Heart right ventricle (tissue), 16 donors: ENCODE data around the gene C10orf67. TPM values are rescaled to one million over a fixed set of nuclear protein-coding genes. Genes with fewer than 3 reads are reported as not detected.

Experiments
- ATAC-seq, 8 donors: fragments of 200-7000 bp; cut with Tn5 transposase; one replicate each; pipeline ENCODE4 v1.9.1; 2020; ENCODE audit warnings: mild to moderate bottlenecking in 8 of 8, moderate library complexity in 8 of 8, moderate number of reproducible peaks in 1 of 8
- DNase-seq, 2 donors: peaks; one replicate each; pipeline ENCODE4 v3.0.0-alpha.2; 2020
- H3K27ac ChIP-seq, 10 donors: fragments of 200-600 bp; sonication (generic) in 2 of 10; one replicate each; pipeline versions ENCODE4 v1.5.0 to v1.8.0; 2020 to 2022; ENCODE audit warnings: mild to moderate bottlenecking in 3 of 10
- H3K27me3 ChIP-seq, 7 donors: fragments of 200-600 bp; one replicate each; pipeline ENCODE4 v1.8.0; 2021 to 2022; ENCODE audit warnings: mild to moderate bottlenecking in 2 of 7
- H3K36me3 ChIP-seq, 9 donors: fragments of 200-600 bp; sonication (generic) in 1 of 9; one replicate each; pipeline versions ENCODE4 v1.5.0 to v1.8.0; 2020 to 2022; ENCODE audit warnings: mild to moderate bottlenecking in 2 of 9
- H3K4me1 ChIP-seq, 9 donors: fragments of 200-600 bp; sonication (generic) in 1 of 9; one replicate each; pipeline versions ENCODE4 v1.5.0 to v1.8.0; 2020 to 2022; ENCODE audit warnings: mild to moderate bottlenecking in 4 of 9
- H3K4me3 ChIP-seq, 10 donors: fragments of 200-600 bp; sonication (generic) in 2 of 10; one replicate each; pipeline versions ENCODE4 v1.5.0 to v1.8.0; 2020 to 2022; ENCODE audit warnings: mild to moderate bottlenecking in 7 of 10, moderate library complexity in 2 of 10
- H3K9me3 ChIP-seq, 11 donors: fragments of 200-600 bp in 10 of 11; sonication (generic) in 2 of 11; one replicate each; pipeline versions ENCODE4 v1.5.0 to v1.8.0; 2013 to 2022; ENCODE audit warnings: mild to moderate bottlenecking in 2 of 11, control low read depth in 1 of 11, moderate library complexity in 1 of 11
- CTCF ChIP-seq, 9 donors: fragments of 200-600 bp; sonication (generic) in 2 of 9; IDR thresholded peaks; one replicate each; pipeline versions ENCODE4 v1.5.0 to v1.8.0; 2021 to 2022; ENCODE audit warnings: antibody characterized with exemption in 9 of 9, mild to moderate bottlenecking in 5 of 9, moderate library complexity in 1 of 9
- WGBS, 2 donors: extraction: QIAGEN DNeasy Blood & Tissue Kit; methylation state at CpG; one replicate each; pipeline ENCODE4 v1.1.7; 2013; ENCODE audit warnings: inconsistent platforms in 1 of 2; 5-methylcytosine and 5-hydroxymethylcytosine counted together
- intact Hi-C, 10 donors: fragments of 100-400 bp; cut with DNase I; formaldehyde crosslinking; loops; one replicate each; pipeline versions ENCODE4 v1.11.1 to v1.14.2; 2022
- polyA plus RNA-seq, 2 donors: library from polyadenylated mRNA; stranded (reverse); fragments of 200-250 nt; gene quantifications; one replicate each; pipeline ENCODE4 v1.2.3, GENCODE V29; 2013
- total RNA-seq, 10 donors: library from RNA; stranded (reverse); fragmentation: NEBNext Ultra II Directional in 3 of 10; extraction: Animal tissue kit (Norgen Biotek cat#: 25700) in 3 of 10; gene quantifications; one replicate each; pipeline versions ENCODE4 v1.2.1 to v1.2.4, GENCODE V29; 2021 to 2023
- donor health status: Arrhythmogenic right ventricular cardiomyopathy.
- donor health status: ischemic (EF 13 %, LVEDD 7.1; RV severe dilation, severe dysfunction).
- donor health status: healthy with polysubstance abuse.
- donor health status: DM: no; HTN: yes; CAD: no.
- donor health status: DM: no; HTN: no; CAD: no.
- donor health status: ischemic (EF 25% LVEDD 6.9; RV normal size, moderate dysfunction).
- donor health status: ischemic (EF 25% LVEDD 5.7; RV mildly dilated, moderate dysfunction).
- donor health status: healthy.
- donor health status: DM: yes; HTN: yes; CAD: no.
- donor health status: Ischemic cardiomyopathy.
- donor health status: ischemic (EF 35%, LVEDD 5.7; RV mildly dilated, moderate dysfunction).
- donor health status: nonischemic (EF 11% LVEDD 7.7; RV severe dilation, severe dysfunction).
- donor health status: DM: yes; HTN: yes; CAD: no.
- donor health status: PGD.
- donor health status: ischemic (EF 29% LVEDD 5.4; RV normal size, mild dysfunction).
- donor health status: nonischemic (EF 23%, LVEDD 6.1; RV moderate dilation, normal function).

C10orf67 gene
- total and polyA plus RNA-seq, 12 donors = 0.15 to 1.5 (median 0.40) TPM

GRCh38 chr10:23191764-23192711 lies 152.6 kb downstream of the C10orf67 start, which contains the start of gene PTF1A:
PTF1A (plus strand) TSS chr10:23192312; CDS start chr10:23192531, 219 bp downstream.
- Histone ChIP-seq H3K4me3 (no peak within 1 kb of the TSS), H3K9me3 (no peaks in the 10 kb centered on the region), H3K36me3 (no peaks in the 10 kb centered on the region), H3K4me1 (peaks cover 0 to 19% (median 7%) of the 10 kb centered on the region in 9 donors), H3K27me3 (peaks cover 30 to 98% (median 94%) of the 10 kb centered on the region in 7 donors), H3K27ac (no peak within 1 kb of the TSS)
- 1 to 2% methylated on average over 101 to 107 of the region's 107 CpGs for WGBS, 2 donors
- TF ChIP-seq CTCF (IDR thresholded peaks at IDR 0.05) = no peak
- ATAC-seq = no peak
- no peak for DNase-seq
- intact Hi-C loops = no loop called here

GRCh38 chr10:23190872-23191763 lies 153.5 kb downstream of the C10orf67 start:
- Histone ChIP-seq H3K36me3 (no peaks in the 10 kb centered on the region), H3K4me3 (no peak overlapping the region), H3K9me3 (no peaks in the 10 kb centered on the region), H3K27ac (no peak overlapping the region), H3K27me3 (peaks cover 30 to 97% (median 92%) of the 10 kb centered on the region in 7 donors), H3K4me1 (peaks cover 0 to 19% (median 7%) of the 10 kb centered on the region in 9 donors)
- DNase-seq = no peak
- no peak for ATAC-seq
- WGBS, 2 donors = 3 to 4% methylated on average over 36 of the region's 36 CpGs
- intact Hi-C loops = no loop called here
- TF ChIP-seq CTCF (IDR thresholded peaks at IDR 0.05) = no peak

- intact Hi-C loops = no loop called here
- no peak overlapping the region for H3K4me3 ChIP-seq
- no peak for DNase-seq
- whole genome bisulfite sequencing, 2 donors = 10 to 12% methylated on average over 5 of the region's 5 CpGs
- TF ChIP-seq CTCF (IDR thresholded peaks at IDR 0.05) = no peak
- peaks cover 0 to 10% (median 0%) of the 10 kb centered on the region in 9 donors for H3K4me1 ChIP-seq
- peaks cover 0 to 6% (median 0%) of the 10 kb centered on the region in 11 donors for H3K9me3 ChIP-seq
- ATAC-seq = no peak
- H3K27me3 ChIP-seq = peaks cover 24 to 97% (median 86%) of the 10 kb centered on the region in 7 donors
- no peak overlapping the region for H3K27ac ChIP-seq
- H3K36me3 ChIP-seq = no peaks in the 10 kb centered on the region
Observed at GRCh38 chr10:23189024-23189423, 155.6 kb downstream of the C10orf67 start.

- H3K4me1 ChIP-seq = peaks cover 0 to 5% (median 0%) of the 10 kb centered on the region in 9 donors
- WGBS, 2 donors = 68 to 72% methylated on average over 1 of the region's 1 CpG
- peaks cover 10 to 94% (median 75%) of the 10 kb centered on the region in 7 donors for H3K27me3 ChIP-seq
- no peak for ATAC-seq
- intact Hi-C loops = no loop called here
- H3K4me3 ChIP-seq = no peak overlapping the region
- H3K9me3 ChIP-seq = peaks cover 0 to 6% (median 0%) of the 10 kb centered on the region in 11 donors
- TF ChIP-seq CTCF (IDR thresholded peaks at IDR 0.05) = no peak
- DNase-seq = no peak
- no peak overlapping the region for H3K27ac ChIP-seq
- no peaks in the 10 kb centered on the region for H3K36me3 ChIP-seq
Observed at GRCh38 chr10:23187155-23187554, 157.4 kb downstream of the C10orf67 start.
